Airway epithelial cell (primary cell): ENCODE measurements around the gene PSMF1. TPM values are rescaled to one million over a fixed set of nuclear protein-coding genes. Genes with fewer than 3 reads are reported as not detected.

Experiments
- total RNA-seq: library from RNA; depleted of rRNA; stranded (reverse); fragments of >200 nt; gene quantifications from 2 replicates; pipeline ENCODE4 v1.2.3, GENCODE V29; 2015

PSMF1 gene, protein sequence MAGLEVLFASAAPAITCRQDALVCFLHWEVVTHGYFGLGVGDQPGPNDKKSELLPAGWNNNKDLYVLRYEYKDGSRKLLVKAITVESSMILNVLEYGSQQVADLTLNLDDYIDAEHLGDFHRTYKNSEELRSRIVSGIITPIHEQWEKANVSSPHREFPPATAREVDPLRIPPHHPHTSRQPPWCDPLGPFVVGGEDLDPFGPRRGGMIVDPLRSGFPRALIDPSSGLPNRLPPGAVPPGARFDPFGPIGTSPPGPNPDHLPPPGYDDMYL
- total RNA-seq, result 106 and 131 TPM in 2 replicates

GRCh38 chr20:1118336-1119127 lies at the start of gene PSMF1:
TSS of gene PSMF1 (plus strand) at chr20:1118602. CDS start at chr20:1118774, 172 bp downstream.

GRCh38 chr20:1184638-1185315 lies 66.4 kb downstream of the PSMF1 start, which contains the start of gene TMEM74B:
TSS of gene TMEM74B (minus strand) at chr20:1184981. CDS start at chr20:1183801, 1,180 bp downstream.

DNA sequence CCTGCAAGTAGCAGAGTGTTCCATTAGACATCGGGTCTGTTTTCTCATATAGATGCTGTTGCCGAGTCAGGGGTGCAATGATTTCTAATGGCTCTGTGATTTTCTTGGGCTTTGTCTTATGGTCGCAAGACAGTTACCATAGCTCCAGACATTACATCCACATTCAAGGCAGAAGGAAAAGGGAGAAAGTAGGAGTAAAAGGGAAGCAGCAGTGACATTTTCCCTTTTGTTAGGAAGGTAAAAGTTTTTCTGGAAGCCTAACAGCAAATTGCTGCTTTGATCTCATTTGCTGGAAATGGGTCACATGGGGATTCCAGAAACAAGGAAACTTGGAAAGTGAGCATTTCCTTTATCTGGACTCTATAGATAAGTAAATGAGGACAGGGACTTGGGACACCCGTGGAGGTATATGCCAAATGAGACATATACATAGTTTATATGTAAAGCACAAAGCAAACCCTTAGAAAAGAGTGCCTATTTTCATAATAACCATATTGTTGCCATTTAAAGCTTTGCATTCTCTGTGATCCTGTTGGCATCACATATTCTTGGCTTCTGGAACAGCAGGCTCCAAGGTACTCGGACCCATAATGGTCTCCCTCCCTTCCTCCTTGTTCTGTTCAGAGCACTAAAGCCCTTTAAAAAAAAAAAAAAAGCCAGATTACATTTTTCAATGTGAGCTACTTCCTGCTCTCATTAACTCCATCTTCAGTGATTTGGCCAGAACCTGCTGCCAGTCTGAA lies 84.5 kb downstream of the PSMF1 start, which contains the start of gene C20orf202:
Gene C20orf202, plus strand, starts transcription at position 693 of the 743 bp plus-strand sequence. CDS start 132 bp downstream, outside the sequence.

Other genes starting within 250 kb of the PSMF1 start
- gene ANGPT4, start 202.3 kb upstream of the PSMF1 start, total RNA-seq, result not detected in 2 replicates
- not detected in 2 replicates for gene RSPO4, start 116.3 kb upstream of the PSMF1 start, total RNA-seq
- 0.14 TPM in 1 of 2 replicates, not detected in the other for gene TMEM74B, start 66.4 kb downstream of the PSMF1 start, total RNA-seq
- 0.05 TPM in 1 of 2 replicates, not detected in the other for gene C20orf202, start 84.9 kb downstream of the PSMF1 start, total RNA-seq
- not detected in 2 replicates for gene RAD21L1, start 107.4 kb downstream of the PSMF1 start, total RNA-seq
- 3.6 and 5.8 TPM in 2 replicates for gene SNPH, start 147.7 kb downstream of the PSMF1 start, total RNA-seq
- gene SDCBP2, start 210.5 kb downstream of the PSMF1 start, total RNA-seq, result 28.1 and 33.9 TPM in 2 replicates